ENCODE measurements around the gene CPB2. TPM values are rescaled to one million over a fixed set of nuclear protein-coding genes. Genes with fewer than 3 reads are reported as not detected.

The CPB2 gene
- total and polyA plus RNA-seq, 9 of the 15 experiments (the other 6 are each of a cell fraction or from before 2014, with no cell fraction given) = 0.03 to 0.16 (median 0.07) TPM; not detected in 6

- Histone ChIP-seq H3K9me3 (replicated peaks; ENCODE audit: control insufficient read depth, insufficient read depth, low read depth, low read length) (no peaks in the 10 kb centered on the region), H3K36me3 (ENCODE audit: control insufficient read depth, insufficient read depth, low read length) (peaks cover 87% of the 10 kb centered on the region), H3K27me3 (ENCODE audit: control insufficient read depth in 2 of 2, insufficient read depth in 2 of 2, low read length in 2 of 2) (no peaks in the 10 kb centered on the region), H3K9me1 (ENCODE audit: control insufficient read depth, insufficient read depth, low read length) (no peaks in the 10 kb centered on the region), H4K20me1 (replicated peaks; ENCODE audit: control insufficient read depth, insufficient read depth, low read length) (no peaks in the 10 kb centered on the region), H3K27ac (ENCODE audit: extremely low read depth, low read depth, low read length) (no peak overlapping the region), H3K79me2 (ENCODE audit: control insufficient read depth, insufficient read depth, low read length) (no peaks in the 10 kb centered on the region), H3K4me3 (no peak overlapping the region), H2AFZ (ENCODE audit: low read depth, low read length) (no peak overlapping the region), H3K4me1 (replicated peaks in 1 of 2; ENCODE audit: control insufficient read depth in 2 of 2, insufficient read depth in 2 of 2, low read length in 2 of 2) (no peaks in the 10 kb centered on the region), H3K4me2 (ENCODE audit: insufficient read depth, low read length) (no peak overlapping the region), H3K9ac (ENCODE audit: insufficient read depth in 1 of 2, low read depth in 2 of 2, low read length in 2 of 2) (no peak overlapping the region)
- in situ Hi-C loops (cut with MboI) (no loop called here), intact Hi-C loops (cut with micrococcal nuclease) (no loop called here)
- TF ChIP-seq LEF1 (IDR thresholded peaks at IDR 0.05) = no peak
- no peak for TF ChIP-seq FOXP4 (CRISPR knock-in tag; IDR thresholded peaks at IDR 0.05; ENCODE audit: borderline replicate concordance)
- no peak for TF ChIP-seq ZNF561 (CRISPR knock-in tag; conservative IDR thresholded peaks at IDR 0.05)
- TF ChIP-seq SAP30 (IDR thresholded peaks at IDR 0.05; ENCODE audit: borderline replicate concordance, insufficient read depth, low read depth, low read length, poor library complexity, severe bottlenecking) = no peak
- TF ChIP-seq THRA (IDR thresholded peaks at IDR 0.05) = no peak
- no peak for TF ChIP-seq ZKSCAN3 (CRISPR knock-in tag; IDR thresholded peaks at IDR 0.05)
- no peak for TF ChIP-seq ZNF12 (CRISPR knock-in tag; IDR thresholded peaks at IDR 0.05)
- TF ChIP-seq IRF2 (CRISPR knock-in tag; IDR thresholded peaks at IDR 0.05) = no peak
- TF ChIP-seq FIP1L1 (IDR thresholded peaks at IDR 0.05; ENCODE audit: low read depth, low read length, poor library complexity, severe bottlenecking) = no peak
- TF ChIP-seq ETS2 (tag; IDR thresholded peaks at IDR 0.05; ENCODE audit: borderline replicate concordance, poor library complexity, severe bottlenecking) = no peak
- TF ChIP-seq ZNF140 (CRISPR knock-in tag; IDR thresholded peaks at IDR 0.05) = no peak
- TF ChIP-seq HCFC1 (IDR thresholded peaks at IDR 0.05; ENCODE audit: low read depth, low read length) = no peak
- no peak for TF ChIP-seq HNRNPL (IDR thresholded peaks at IDR 0.05; ENCODE audit: low read depth, low read length)
- no peak for TF ChIP-seq WHSC1 (IDR thresholded peaks at IDR 0.05; ENCODE audit: low read length)
- no peak for TF ChIP-seq ZFPM2 (CRISPR knock-in tag; IDR thresholded peaks at IDR 0.05)
- TF ChIP-seq PPARD (CRISPR knock-in tag; IDR thresholded peaks at IDR 0.05) = no peak
- no peak for TF ChIP-seq ZNF121 (CRISPR knock-in tag; conservative IDR thresholded peaks at IDR 0.05)
- no peak for TF ChIP-seq MCM3 (IDR thresholded peaks at IDR 0.05)
- TF ChIP-seq CSDE1 (IDR thresholded peaks at IDR 0.05) = no peak
- no peak for TF ChIP-seq PML (IDR thresholded peaks at IDR 0.05; ENCODE audit: low read length)
- BruUV-seq (replicated peaks) = no TSS peak
- POLR2A ChIA-PET = interaction anchor here (0.6 to 1.3 kb wide), 2 partner anchors 16 to 651 kb away, joined by 3 to 4 read pairs; no protein-coding TSS in a partner anchor
- ATAC-seq (no peak; the same call in 2 of the 3 replicates), FAIRE-seq (no peak), DNase-seq (ENCODE audit: extremely low read depth in 1 of 4, low spot score in 3 of 4) (no peak)
- CTCF ChIA-PET (ENCODE audit: low intra/inter-chr PET ratio) = no interaction called here
- 79% methylated on average over 3 of the region's 4 CpGs for WGBS (ENCODE audit: insufficient coverage, low coverage, missing lambda C conversion rate)
Measured at GRCh38 chr13:46143184-46143701, 38.4 kb upstream of the CPB2 start.
